Activated naive CD8-positive, alpha-beta T cell treated with anti-CD3 and anti-CD28 coated beads, Interleukin-2, amount 50 U/mL, for 24 hours (primary cell): ENCODE data around the gene CCDC9.
A peak's percentile ranks its signal among the peaks of the same experiment; 100 is the strongest.

Experiments used
- ATAC-seq: fragments of 150-1000 bp; cut with Tn5 transposase; one replicate; pipeline ENCODE4 v1.10.0; 2021
- DNase-seq: peaks from one replicate; pipeline ENCODE4 v3.0.0; 2021
- H3K27ac Mint-ChIP-seq: one replicate; pipeline ENCODE4 v1.8.0; 2021; ENCODE audit warnings: mild to moderate bottlenecking, mixed read lengths
- H3K27me3 Mint-ChIP-seq: one replicate; pipeline ENCODE4 v1.8.0; 2021; ENCODE audit warnings: mixed read lengths
- H3K36me3 Mint-ChIP-seq: one replicate; pipeline ENCODE4 v1.8.0; 2021; ENCODE audit warnings: low read depth, mixed read lengths
- H3K4me1 Mint-ChIP-seq: one replicate; pipeline ENCODE4 v1.8.0; 2021; ENCODE audit warnings: mixed read lengths
- H3K4me3 Mint-ChIP-seq: one replicate; pipeline ENCODE4 v1.8.0; 2021; ENCODE audit warnings: mild to moderate bottlenecking, moderate library complexity, mixed read lengths
- H3K9me3 Mint-ChIP-seq: one replicate; pipeline ENCODE4 v1.8.0; 2021; ENCODE audit warnings: mixed read lengths

CCDC9 gene

DNA sequence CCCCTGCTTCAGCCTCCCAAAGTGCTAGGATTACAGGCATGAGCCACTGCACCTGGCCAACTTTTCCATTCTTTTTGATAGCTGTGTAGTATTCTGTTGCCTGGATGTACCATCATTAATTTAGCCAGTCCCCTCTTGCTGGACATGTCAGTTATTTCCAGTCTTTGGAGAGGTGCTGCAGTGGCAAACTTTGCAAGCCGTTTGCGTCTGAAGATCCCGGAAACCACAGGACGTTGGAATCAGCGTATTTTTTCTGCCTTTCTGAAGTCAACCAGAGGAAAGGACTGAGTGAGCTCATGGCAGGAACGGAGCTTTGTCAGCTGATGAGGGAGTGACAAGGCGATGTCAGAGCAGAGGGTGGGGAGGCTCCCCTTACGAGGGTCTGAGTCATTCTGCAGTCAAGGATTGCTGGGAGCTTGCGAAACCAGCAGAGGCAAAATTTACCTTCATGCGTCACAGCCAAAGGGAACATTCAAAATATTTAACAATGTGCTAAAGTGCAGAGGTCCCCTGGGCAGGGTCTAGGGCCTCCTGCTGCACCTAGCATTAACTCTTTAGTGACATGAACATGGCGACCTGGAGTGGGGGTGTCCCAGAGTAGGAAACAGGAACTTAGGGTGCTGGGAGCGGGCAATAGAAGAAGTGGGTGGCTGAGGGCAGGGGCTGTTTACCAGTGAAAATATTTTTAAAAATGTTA, 58.9 kb downstream of the CCDC9 start:
- peak; percentile 30 for DNase-seq
- ATAC-seq, result peak; percentile 88
- Mint-ChIP-seq H3K27ac (no peak overlapping the region), H3K4me1 (peaks cover 8% of the 10 kb centered on the region), H3K27me3 (peaks cover 36% of the 10 kb centered on the region), H3K36me3 (no peaks in the 10 kb centered on the region), H3K4me3 (no peak overlapping the region), H3K9me3 (no peaks in the 10 kb centered on the region)

DNA sequence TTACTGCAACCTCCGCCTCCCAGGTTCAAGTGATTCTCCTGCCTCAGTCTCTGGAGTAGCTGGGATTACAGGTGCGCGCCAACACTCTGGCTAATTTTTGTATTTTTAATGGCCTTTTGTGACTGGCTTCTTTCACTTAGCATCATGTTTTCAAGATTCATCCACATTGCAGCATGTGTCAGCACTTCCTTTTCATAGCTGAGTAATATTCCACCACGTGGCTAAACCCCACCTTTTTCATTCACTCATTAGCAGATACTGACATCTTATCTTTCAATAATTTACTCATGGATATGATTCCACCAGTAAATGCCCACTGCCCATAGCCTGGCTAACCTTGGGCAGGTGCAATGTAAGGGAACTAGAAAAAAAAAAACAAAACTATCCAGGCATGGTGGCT, 60.2 kb downstream of the CCDC9 start:
- ATAC-seq (no peak), DNase-seq (no peak)
- no peaks in the 10 kb centered on the region for H3K36me3 Mint-ChIP-seq
- H3K27ac Mint-ChIP-seq, result no peak overlapping the region
- H3K4me1 Mint-ChIP-seq, result peaks cover 8% of the 10 kb centered on the region
- no peak overlapping the region for H3K4me3 Mint-ChIP-seq
- no peaks in the 10 kb centered on the region for H3K9me3 Mint-ChIP-seq
- H3K27me3 Mint-ChIP-seq, result peaks cover 35% of the 10 kb centered on the region

DNA sequence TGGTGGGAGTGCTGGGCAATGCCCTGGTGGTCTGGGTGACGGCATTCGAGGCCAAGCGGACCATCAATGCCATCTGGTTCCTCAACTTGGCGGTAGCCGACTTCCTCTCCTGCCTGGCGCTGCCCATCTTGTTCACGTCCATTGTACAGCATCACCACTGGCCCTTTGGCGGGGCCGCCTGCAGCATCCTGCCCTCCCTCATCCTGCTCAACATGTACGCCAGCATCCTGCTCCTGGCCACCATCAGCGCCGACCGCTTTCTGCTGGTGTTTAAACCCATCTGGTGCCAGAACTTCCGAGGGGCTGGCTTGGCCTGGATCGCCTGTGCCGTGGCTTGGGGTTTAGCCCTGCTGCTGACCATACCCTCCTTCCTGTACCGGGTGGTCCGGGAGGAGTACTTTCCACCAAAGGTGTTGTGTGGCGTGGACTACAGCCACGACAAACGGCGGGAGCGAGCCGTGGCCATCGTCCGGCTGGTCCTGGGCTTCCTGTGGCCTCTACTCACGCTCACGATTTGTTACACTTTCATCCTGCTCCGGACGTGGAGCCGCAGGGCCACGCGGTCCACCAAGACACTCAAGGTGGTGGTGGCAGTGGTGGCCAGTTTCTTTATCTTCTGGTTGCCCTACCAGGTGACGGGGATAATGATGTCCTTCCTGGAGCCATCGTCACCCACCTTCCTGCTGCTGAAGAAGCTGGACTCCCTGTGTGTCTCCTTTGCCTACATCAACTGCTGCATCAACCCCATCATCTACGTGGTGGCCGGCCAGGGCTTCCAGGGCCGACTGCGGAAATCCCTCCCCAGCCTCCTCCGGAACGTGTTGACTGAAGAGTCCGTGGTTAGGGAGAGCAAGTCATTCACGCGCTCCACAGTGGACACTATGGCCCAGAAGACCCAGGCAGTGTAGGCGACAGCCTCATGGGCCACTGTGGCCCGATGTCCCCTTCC, 63.9 kb downstream of the CCDC9 start:
- ATAC-seq (no peak), DNase-seq (no peak)
- H3K27ac Mint-ChIP-seq, result no peak overlapping the region
- peaks cover 6% of the 10 kb centered on the region for H3K4me1 Mint-ChIP-seq
- no peak overlapping the region for H3K4me3 Mint-ChIP-seq
- no peaks in the 10 kb centered on the region for H3K9me3 Mint-ChIP-seq
- peaks cover 37% of the 10 kb centered on the region for H3K27me3 Mint-ChIP-seq
- no peaks in the 10 kb centered on the region for H3K36me3 Mint-ChIP-seq
